Measurements from ENCODE around the gene KCNAB1. TPM values are rescaled to one million over a fixed set of nuclear protein-coding genes. Genes with fewer than 3 reads are reported as not detected.
A peak's percentile ranks its signal among the peaks of the same experiment; 100 is the strongest.

KCNAB1 gene
- total RNA-seq, 1 donor from 2014 or later = 0.21 TPM

DNA sequence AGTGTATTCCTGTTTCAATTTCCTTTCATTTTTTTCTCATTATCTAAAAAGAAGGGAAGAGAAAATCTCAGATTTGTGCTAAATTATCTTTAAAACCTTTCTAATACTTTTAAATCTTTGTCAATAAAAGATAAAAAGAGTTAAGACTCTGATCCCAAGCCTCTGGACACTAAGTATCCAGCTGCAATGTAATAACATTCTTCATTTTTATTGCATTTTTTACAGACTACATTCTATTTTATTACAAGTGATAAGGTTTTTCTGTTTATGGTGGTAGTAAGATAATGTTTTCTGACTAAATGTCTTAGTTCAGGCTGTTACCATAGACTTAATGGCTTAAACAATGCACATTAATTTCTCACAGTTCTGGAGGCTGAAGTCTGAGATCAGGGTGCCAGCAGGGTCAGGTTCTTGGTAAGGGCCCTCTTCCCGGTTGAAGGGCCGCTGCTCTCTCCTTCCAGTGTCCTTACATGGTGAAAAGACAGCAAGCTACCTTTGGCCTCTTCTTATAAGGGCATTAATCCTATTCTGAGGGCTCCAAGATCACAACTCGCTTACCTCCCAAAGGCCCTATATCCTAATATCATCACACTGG, 19.7 kb downstream of the KCNAB1 start:
- Mint-ChIP-seq H3K4me3 (ENCODE audit: unreplicated experiment) (no peak overlapping the region), H3K27ac (ENCODE audit: unreplicated experiment) (no peak overlapping the region), H3K9me3 (ENCODE audit: unreplicated experiment) (no peaks in the 10 kb centered on the region), H3K4me1 (ENCODE audit: unreplicated experiment) (peaks cover 32% of the 10 kb centered on the region), H3K27me3 (ENCODE audit: unreplicated experiment) (no peaks in the 10 kb centered on the region), H3K36me3 (ENCODE audit: unreplicated experiment) (no peaks in the 10 kb centered on the region)
- DNase-seq (ENCODE audit: extremely low spot score, unreplicated experiment) = no peak
- TF ChIP-seq, protein P1, sequence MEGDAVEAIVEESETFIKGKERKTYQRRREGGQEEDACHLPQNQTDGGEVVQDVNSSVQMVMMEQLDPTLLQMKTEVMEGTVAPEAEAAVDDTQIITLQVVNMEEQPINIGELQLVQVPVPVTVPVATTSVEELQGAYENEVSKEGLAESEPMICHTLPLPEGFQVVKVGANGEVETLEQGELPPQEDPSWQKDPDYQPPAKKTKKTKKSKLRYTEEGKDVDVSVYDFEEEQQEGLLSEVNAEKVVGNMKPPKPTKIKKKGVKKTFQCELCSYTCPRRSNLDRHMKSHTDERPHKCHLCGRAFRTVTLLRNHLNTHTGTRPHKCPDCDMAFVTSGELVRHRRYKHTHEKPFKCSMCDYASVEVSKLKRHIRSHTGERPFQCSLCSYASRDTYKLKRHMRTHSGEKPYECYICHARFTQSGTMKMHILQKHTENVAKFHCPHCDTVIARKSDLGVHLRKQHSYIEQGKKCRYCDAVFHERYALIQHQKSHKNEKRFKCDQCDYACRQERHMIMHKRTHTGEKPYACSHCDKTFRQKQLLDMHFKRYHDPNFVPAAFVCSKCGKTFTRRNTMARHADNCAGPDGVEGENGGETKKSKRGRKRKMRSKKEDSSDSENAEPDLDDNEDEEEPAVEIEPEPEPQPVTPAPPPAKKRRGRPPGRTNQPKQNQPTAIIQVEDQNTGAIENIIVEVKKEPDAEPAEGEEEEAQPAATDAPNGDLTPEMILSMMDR (IDR thresholded peaks at IDR 0.05) = no peak

DNA sequence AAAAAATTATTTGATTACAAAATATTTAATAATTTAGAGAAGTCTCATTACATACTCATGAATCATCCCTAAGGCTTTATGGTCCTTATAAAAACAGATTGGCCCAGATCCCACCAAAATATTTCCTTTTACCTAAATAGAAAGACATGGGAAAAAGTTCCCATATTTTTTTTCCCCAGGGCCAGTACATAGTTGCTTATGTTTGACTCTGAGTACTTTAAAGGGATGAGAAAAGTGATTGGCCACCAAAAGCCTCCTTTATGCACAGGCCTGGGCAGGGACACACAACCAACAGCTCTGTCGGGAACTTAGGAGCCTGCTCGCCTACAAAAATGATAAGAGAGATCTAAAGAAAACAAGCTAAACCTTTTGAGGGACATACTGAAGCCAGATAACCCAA, 22.3 kb downstream of the KCNAB1 start:
- DNase-seq (ENCODE audit: extremely low spot score, unreplicated experiment) = no peak
- Mint-ChIP-seq H3K4me3 (ENCODE audit: unreplicated experiment) (no peak overlapping the region), H3K4me1 (ENCODE audit: unreplicated experiment) (peaks cover 29% of the 10 kb centered on the region), H3K36me3 (ENCODE audit: unreplicated experiment) (no peaks in the 10 kb centered on the region), H3K27ac (ENCODE audit: unreplicated experiment) (peak overlapping the region; percentile 62), H3K27me3 (ENCODE audit: unreplicated experiment) (no peaks in the 10 kb centered on the region), H3K9me3 (ENCODE audit: unreplicated experiment) (no peaks in the 10 kb centered on the region)
- TF ChIP-seq, protein P1 (IDR thresholded peaks at IDR 0.05) = no peak

DNA sequence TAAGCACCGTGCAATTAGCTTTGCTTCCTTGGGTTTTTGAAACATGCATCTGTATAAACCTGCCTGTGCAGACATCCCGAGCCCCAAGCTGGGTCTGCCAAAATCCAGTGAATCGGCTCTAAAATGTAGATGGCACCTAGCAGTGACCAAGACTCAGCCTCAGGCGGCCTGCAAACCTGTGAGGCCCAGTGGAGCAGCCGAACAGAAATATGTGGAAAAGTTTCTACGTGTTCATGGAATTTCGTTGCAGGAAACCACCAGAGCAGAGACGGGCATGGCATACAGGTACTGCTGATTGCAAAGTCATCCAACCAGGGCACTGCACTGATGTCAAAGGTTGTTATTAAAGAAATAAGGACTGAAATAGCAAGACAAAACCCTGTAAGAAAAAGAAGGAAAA, 22.8 kb downstream of the KCNAB1 start:
- Mint-ChIP-seq H3K36me3 (ENCODE audit: unreplicated experiment) (no peaks in the 10 kb centered on the region), H3K27me3 (ENCODE audit: unreplicated experiment) (no peaks in the 10 kb centered on the region), H3K9me3 (ENCODE audit: unreplicated experiment) (no peaks in the 10 kb centered on the region), H3K27ac (ENCODE audit: unreplicated experiment) (no peak overlapping the region), H3K4me1 (ENCODE audit: unreplicated experiment) (peaks cover 29% of the 10 kb centered on the region), H3K4me3 (ENCODE audit: unreplicated experiment) (no peak overlapping the region)
- no peak for DNase-seq (ENCODE audit: extremely low spot score, unreplicated experiment)
- TF ChIP-seq, protein P1 (IDR thresholded peaks at IDR 0.05) = no peak

DNA sequence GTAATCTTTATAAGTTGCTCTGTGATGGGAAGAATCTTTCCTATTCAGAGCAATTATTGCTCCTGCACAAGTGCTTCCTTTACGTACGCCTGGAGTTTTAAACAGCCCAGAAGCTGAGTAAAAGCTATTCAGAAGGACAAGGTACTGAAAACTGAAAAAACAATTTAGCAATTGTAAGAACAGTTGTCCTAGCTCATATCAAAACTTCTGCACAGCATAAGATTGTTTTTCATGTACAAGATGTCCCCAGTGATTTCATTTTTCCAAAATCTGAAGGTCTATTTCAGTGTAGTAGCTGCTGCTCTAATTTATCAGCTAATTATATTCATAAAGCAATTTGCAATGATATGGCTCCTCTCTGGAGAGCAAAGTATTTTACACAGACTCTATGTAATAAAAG, 23.7 kb downstream of the KCNAB1 start:
- Mint-ChIP-seq H3K4me1 (ENCODE audit: unreplicated experiment) (peaks cover 33% of the 10 kb centered on the region), H3K9me3 (ENCODE audit: unreplicated experiment) (no peaks in the 10 kb centered on the region), H3K36me3 (ENCODE audit: unreplicated experiment) (no peaks in the 10 kb centered on the region), H3K27ac (ENCODE audit: unreplicated experiment) (no peak overlapping the region), H3K4me3 (ENCODE audit: unreplicated experiment) (no peak overlapping the region), H3K27me3 (ENCODE audit: unreplicated experiment) (no peaks in the 10 kb centered on the region)
- TF ChIP-seq, protein P1 (IDR thresholded peaks at IDR 0.05) = no peak
- no peak for DNase-seq (ENCODE audit: extremely low spot score, unreplicated experiment)

DNA sequence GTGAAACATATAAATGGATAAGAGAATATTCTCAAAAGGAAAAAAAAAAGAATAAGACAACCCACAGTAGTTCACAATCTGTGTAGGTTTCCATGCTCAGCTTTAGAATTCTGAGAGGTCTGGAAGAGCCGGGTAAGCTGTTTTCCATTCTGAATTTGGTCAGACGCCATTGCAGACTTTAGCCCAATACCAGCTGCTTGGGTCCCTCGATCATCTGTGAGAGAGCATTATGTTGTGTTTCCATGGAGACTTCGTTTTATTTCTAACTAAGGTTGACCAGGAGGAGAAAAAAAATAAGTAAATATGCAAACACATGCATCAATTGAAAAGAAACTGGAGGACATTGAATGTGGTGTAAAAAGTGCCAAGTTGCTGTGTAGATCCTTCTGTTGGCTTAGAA, 25.5 kb downstream of the KCNAB1 start:
- H3K27ac Mint-ChIP-seq (ENCODE audit: unreplicated experiment) = no peak overlapping the region
- peaks cover 46% of the 10 kb centered on the region for H3K4me1 Mint-ChIP-seq (ENCODE audit: unreplicated experiment)
- no peak overlapping the region for H3K4me3 Mint-ChIP-seq (ENCODE audit: unreplicated experiment)
- no peak for DNase-seq (ENCODE audit: extremely low spot score, unreplicated experiment)
- TF ChIP-seq, protein P1 (IDR thresholded peaks at IDR 0.05) = no peak
- no peaks in the 10 kb centered on the region for H3K27me3 Mint-ChIP-seq (ENCODE audit: unreplicated experiment)
- no peaks in the 10 kb centered on the region for H3K9me3 Mint-ChIP-seq (ENCODE audit: unreplicated experiment)
- no peaks in the 10 kb centered on the region for H3K36me3 Mint-ChIP-seq (ENCODE audit: unreplicated experiment)

Data from osteocyte (in vitro differentiated cells).